ENCODE measurements around the gene DIAPH3.

- TF ChIP-seq CTCF (conservative IDR thresholded peaks at IDR 0.05) = no peak
- no peak for TF ChIP-seq ZFX (IDR thresholded peaks at IDR 0.05)
Observed at GRCh38 chr13:59681636-59682311, 482.0 kb downstream of the DIAPH3 start.

Measured in C4-2B (cell line).